Dedifferentiated amniotic fluid mesenchymal stem cell (primary cell): ENCODE measurements around the gene GOLGA1.
"Not testable (repeated sequence)": the region's sequence is repeated elsewhere in the genome, so short reads cannot be mapped to it uniquely, and the experiment has no call there.

Experiments
- DNase-seq: peaks from one replicate; pipeline ENCODE4 v3.0.0-alpha.2; 2016; ENCODE audit errors: extremely low spot score

Gene GOLGA1

GRCh38 chr9:124940894-124941678 is at the start of gene GOLGA1:
TSS of gene GOLGA1 (minus strand) at chr9:124941083. CDS start at chr9:124938711, 2,372 bp downstream.
- peak; percentile 85 for DNase-seq

GRCh38 chr9:124983698-124984097 is 42.8 kb upstream of the GOLGA1 start:
- DNase-seq = no peak

GRCh38 chr9:124980431-124980830 is 39.5 kb upstream of the GOLGA1 start:
- no peak for DNase-seq

- DNase-seq = no peak
These were observed 34.2 kb upstream of the GOLGA1 start for GRCh38 chr9:124975131-124975530.

GRCh38 chr9:124973807-124974206 is 32.9 kb upstream of the GOLGA1 start:
- no peak for DNase-seq

GRCh38 chr9:124972241-124972770 is 31.4 kb upstream of the GOLGA1 start:
- no peak for DNase-seq

- no peak for DNase-seq
These were observed 28.5 kb upstream of the GOLGA1 start for GRCh38 chr9:124969401-124969800.

- DNase-seq = no peak
These were observed 27.4 kb upstream of the GOLGA1 start for GRCh38 chr9:124968238-124968637.

GRCh38 chr9:124965775-124966568 is 25.1 kb upstream of the GOLGA1 start:
- not testable (repeated sequence) for DNase-seq

GRCh38 chr9:124964604-124965003 is 23.7 kb upstream of the GOLGA1 start:
- DNase-seq = no peak

GRCh38 chr9:124964056-124964455 is 23.2 kb upstream of the GOLGA1 start:
- no peak for DNase-seq

GRCh38 chr9:124960409-124960752 is 19.5 kb upstream of the GOLGA1 start:
- no peak for DNase-seq

GRCh38 chr9:124959671-124960408 is 19.0 kb upstream of the GOLGA1 start:
- DNase-seq = not testable (repeated sequence)

- no peak for DNase-seq
These were observed 13.4 kb upstream of the GOLGA1 start for GRCh38 chr9:124954255-124954654.

GRCh38 chr9:124950050-124950718 is 9.3 kb upstream of the GOLGA1 start:
- DNase-seq = no peak

- no peak for DNase-seq
These were observed 8.5 kb upstream of the GOLGA1 start for GRCh38 chr9:124949387-124949786.

- DNase-seq = no peak
These were observed 7.0 kb upstream of the GOLGA1 start for GRCh38 chr9:124947727-124948391.

GRCh38 chr9:124946167-124946566 is 5.3 kb upstream of the GOLGA1 start:
- no peak for DNase-seq

GRCh38 chr9:124941679-124942561 is 1.0 kb upstream of the GOLGA1 start:
- peak; percentile 26 for DNase-seq

- DNase-seq = no peak
These were observed 376 bp downstream of the GOLGA1 start for GRCh38 chr9:124940521-124940893.
